Heart left ventricle (tissue), 13 donors: ENCODE measurements around the gene APOA1.

Experiments used
- CTCF ChIP-seq, 12 donors: fragments of 200-600 bp; sonication (generic) in 4 of 12; IDR thresholded peaks; one replicate each; pipeline versions ENCODE4 v1.5.0 to v1.8.0; 2018 to 2022; ENCODE audit warnings: antibody characterized with exemption in 12 of 12, mild to moderate bottlenecking in 5 of 12
- POLR2A ChIP-seq, 2 donors: fragments of 450-650 bp; IDR thresholded peaks; one replicate each; pipeline ENCODE4 v1.6.1; 2017; ENCODE audit warnings: antibody characterized with exemption in 2 of 2, mild to moderate bottlenecking in 2 of 2, moderate library complexity in 2 of 2
- donor health status: ischemic (EF 13 %, LVEDD 7.1; RV severe dilation, severe dysfunction).
- donor health status: DM: no; HTN: yes; CAD: no.
- donor health status: DM: no; HTN: no; CAD: no.
- donor health status: ischemic (EF 25% LVEDD 6.9; RV normal size, moderate dysfunction).
- donor health status: ischemic (EF 25% LVEDD 5.7; RV mildly dilated, moderate dysfunction).
- donor health status: ischemic (EF 35%, LVEDD 5.7; RV mildly dilated, moderate dysfunction).
- donor health status: nonischemic (EF 11% LVEDD 7.7; RV severe dilation, severe dysfunction).
- donor health status: DM: yes; HTN: yes; CAD: no.
- donor health status: PGD.
- donor health status: ischemic (EF 29% LVEDD 5.4; RV normal size, mild dysfunction).
- donor health status: nonischemic (EF 23%, LVEDD 6.1; RV moderate dilation, normal function).

- no peak for TF ChIP-seq POLR2A (IDR thresholded peaks at IDR 0.05)
- TF ChIP-seq CTCF (IDR thresholded peaks at IDR 0.05), result no peak
These were observed 23.5 kb downstream of the APOA1 start for GRCh38 chr11:116813781-116814471.
